ENCODE data around the gene CHST2. TPM values are rescaled to one million over a fixed set of nuclear protein-coding genes. Genes with fewer than 3 reads are reported as not detected.
"Not testable (repeated sequence)": the region's sequence is repeated elsewhere in the genome, so short reads cannot be mapped to it uniquely, and the experiment has no call there.

The CHST2 gene
- total RNA-seq, 1 donor from 2014 or later: 13.4 TPM

- no peak for DNase-seq (ENCODE audit: low spot score)
Measured at GRCh38 chr3:143165211-143165610, 45.6 kb downstream of the CHST2 start.

DNA sequence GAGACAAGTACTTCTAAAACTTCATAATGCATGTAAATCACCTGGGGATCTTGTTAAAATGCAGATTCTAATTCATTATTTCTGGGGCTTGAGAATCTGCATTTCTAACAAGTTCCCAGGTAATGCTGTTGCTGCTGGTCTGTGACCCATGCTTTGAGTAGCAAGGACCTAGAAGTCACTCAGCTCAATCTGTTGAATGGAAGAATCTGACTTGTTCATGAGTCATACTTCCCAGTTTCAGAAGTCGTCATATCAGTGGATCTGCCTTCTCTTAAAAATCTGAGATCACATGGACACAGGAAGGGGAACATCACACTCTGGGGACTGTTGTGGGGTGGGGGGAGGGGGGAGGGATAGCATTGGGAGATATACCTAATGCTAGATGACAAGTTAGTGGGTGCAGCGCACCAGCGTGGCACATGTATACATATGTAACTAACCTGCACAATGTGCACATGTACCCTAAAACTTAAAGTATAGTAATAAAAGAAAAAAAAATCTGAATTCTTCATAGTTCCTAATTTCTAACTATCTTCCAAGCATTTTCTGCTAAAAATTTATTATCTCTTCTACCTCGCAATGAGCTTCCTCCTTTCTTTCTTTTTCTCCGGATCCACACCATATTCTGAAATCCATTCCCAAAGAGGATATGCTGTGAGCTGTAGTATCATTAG lies 46.2 kb downstream of the CHST2 start:
- DNase-seq (ENCODE audit: low spot score): not testable (repeated sequence)

DNA sequence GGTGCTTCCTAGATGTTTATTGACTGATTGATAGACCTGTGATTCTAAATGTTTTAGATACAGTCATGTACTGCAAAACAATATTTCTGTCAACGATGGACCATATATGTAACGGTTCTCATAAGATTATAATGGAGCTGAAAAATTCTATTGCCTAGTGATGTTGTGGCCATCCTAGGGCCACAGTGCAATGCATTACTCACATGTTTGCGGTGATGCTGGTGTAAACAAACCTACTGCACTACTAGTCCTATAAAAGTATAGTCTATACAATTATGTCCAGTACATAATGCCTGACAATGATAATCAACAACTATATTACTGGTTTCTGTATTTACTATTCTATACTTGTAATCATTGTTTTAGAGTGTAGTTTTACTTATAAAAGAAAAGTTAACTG lies 46.8 kb downstream of the CHST2 start:
- DNase-seq (ENCODE audit: low spot score): no peak

DNA sequence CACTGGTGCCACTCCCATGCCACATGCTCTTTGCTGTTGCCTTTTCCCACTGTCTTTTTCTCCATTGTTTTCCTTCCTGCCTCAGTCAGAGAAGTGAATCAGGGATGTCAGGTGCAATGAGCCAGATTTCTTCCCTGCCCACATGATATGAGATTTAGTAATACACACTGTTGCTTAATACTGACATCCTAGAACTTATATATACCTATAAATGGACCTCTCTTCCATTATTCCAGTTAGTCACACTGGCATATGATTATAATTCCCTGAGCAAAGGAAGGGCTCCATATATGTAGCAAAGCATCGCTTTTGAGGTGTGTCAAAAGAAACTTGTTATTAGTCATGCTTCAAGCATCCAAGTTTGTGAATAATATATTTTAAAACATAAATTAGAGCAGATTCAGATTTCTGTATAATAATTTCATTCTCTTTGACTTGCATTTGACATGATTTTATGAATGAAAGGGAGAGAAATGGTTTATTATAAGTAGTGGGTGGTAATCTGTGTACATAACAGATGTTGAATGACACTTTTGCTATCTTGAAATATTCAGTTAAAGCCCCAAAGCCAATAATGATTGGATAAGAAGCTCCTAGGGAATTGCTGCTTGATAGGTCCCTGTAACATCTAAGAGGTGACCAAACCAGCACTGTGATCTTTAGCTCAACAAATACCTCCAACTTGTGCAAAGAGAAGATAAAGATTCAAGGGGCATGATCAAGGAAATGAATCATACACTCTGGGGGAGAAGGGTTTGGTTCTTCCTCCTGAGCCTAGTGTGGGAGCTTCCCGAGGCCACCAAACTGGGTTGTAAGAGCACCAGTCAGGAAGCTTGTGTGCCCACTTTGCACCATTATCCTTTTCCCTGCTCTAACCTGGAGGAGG lies 48.6 kb downstream of the CHST2 start:
- no peak for DNase-seq (ENCODE audit: low spot score)

GRCh38 chr3:143168855-143169192 lies 49.3 kb downstream of the CHST2 start:
- no peak for DNase-seq (ENCODE audit: low spot score)

DNA sequence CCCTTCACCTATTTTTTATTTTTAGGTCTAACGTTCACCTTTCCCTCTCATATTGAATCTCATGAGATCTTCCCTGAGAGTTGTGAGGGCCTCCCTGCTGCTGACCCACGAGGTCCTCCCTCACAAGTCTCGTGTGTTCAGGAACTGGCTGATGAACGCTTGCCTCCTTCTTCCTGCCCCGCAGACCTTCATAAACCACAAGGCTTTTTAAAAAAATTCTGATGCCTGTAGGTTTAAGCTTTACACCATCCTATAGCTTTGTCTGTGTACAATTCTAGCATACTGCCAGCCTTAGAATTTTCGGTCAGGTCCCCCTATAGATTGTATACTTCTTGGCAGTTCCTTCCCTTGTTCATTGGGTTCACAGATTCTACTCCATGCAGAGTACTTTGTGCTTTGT lies 50.5 kb downstream of the CHST2 start:
- no peak for DNase-seq (ENCODE audit: low spot score)

DNA sequence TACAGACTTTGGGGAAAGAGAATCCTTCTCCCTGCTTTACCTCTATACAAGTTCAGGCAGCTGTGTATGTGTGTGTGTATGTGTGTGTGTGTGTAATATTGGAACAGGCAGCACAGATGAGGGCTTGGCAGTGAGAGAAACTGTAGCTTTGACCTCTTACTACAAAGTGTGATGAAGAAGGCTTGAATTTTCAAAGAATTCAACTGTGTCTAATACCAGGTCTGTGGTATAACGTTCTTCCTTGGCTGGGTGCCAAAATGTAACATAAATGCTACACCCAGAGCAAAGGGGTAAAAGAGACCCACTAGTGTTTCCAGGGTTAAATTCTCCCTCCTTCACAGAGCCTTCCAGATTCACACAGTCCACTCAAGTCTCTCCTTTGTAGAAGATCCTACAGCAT lies 51.1 kb downstream of the CHST2 start:
- DNase-seq (ENCODE audit: low spot score): no peak

DNA sequence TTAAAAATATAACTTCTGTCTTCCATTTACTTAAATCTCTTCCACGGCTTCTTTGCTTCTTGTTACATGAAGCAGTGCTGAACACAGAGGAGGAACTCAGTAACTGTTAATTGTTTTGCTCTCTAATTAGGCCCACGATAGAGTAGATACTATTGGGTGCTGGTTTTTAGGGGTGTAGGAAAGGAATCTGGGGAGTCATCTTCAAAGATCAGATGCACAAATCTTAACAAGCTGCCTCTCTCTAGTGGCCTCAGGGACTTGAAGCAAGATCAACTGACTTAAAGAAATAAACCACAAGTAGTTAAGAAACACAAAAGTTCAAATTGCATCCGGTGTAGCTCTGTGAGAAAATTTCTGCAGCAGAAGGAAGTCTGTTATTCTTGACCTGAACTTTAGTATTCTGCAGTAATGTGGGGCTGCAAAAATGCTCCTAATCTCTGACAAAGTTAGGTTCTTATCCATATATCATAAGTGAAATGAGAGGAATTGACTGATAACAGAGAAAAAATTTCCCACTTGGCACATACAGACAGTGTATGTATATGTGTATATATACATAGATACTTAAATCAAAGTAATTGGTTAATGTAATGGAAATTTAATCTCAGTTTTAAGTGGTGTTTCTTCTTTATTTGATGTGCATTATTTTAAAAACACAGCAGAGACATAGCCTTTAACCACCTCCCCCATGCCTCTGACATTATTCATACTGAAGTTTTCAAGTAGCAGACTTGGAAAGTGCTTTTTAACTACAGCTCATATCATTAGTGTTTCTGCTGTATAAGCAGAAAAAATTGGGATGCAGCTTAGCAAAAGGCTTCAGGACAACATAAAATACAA lies 51.8 kb downstream of the CHST2 start:
- no peak for DNase-seq (ENCODE audit: low spot score)

- no peak for DNase-seq (ENCODE audit: low spot score)
Measured at GRCh38 chr3:143172062-143172794, 52.7 kb downstream of the CHST2 start.

- no peak for DNase-seq (ENCODE audit: low spot score)
Measured at GRCh38 chr3:143172795-143173145, 53.2 kb downstream of the CHST2 start.

- no peak for DNase-seq (ENCODE audit: low spot score)
Measured at GRCh38 chr3:143173242-143173641, 53.7 kb downstream of the CHST2 start.

Other genes starting within 250 kb of the CHST2 start
- 255 TPM for gene PCOLCE2, start 230.7 kb upstream of the CHST2 start, total RNA-seq
- gene PAQR9, start 156.1 kb upstream of the CHST2 start, total RNA-seq: not detected
- 68.2 TPM for gene U2SURP, start 118.2 kb upstream of the CHST2 start, total RNA-seq